Caki2 (cell line): ENCODE results near the gene PSMC4. TPM values are rescaled to one million over a fixed set of nuclear protein-coding genes. Genes with fewer than 3 reads are reported as not detected.

ENCODE experiments used
- DNase-seq: peaks from one replicate; pipeline ENCODE4 v3.0.0-alpha.2; 2015; ENCODE audit warnings: low read depth
- in situ Hi-C: cut with HindIII; loops from 2 replicates; pipeline ENCODE4 v1.10.0; 2016; ENCODE audit warnings: low sequenced_read_pairs, low pct_unique_long_range_greater_than_20kb, mixed read lengths
- total RNA-seq: library from RNA; depleted of rRNA; stranded (reverse); fragments of >200 nt; shearing (Covaris generic); gene quantifications from 2 replicates; pipeline ENCODE4 v1.2.3, GENCODE V29; 2014; ENCODE audit warnings: low replicate concordance; rRNA removed

Gene PSMC4
- total RNA-seq, 1 experiment from 2014 or later, result 244 TPM

- in situ Hi-C loops, result no loop called here
- DNase-seq, result no peak
Observed at GRCh38 chr19:40025938-40026596, 55.1 kb downstream of the PSMC4 start.

- DNase-seq, result no peak
- in situ Hi-C loops, result no loop called here
Observed at GRCh38 chr19:40026597-40026970, 55.6 kb downstream of the PSMC4 start.

Other genes starting within 250 kb of the PSMC4 start
- 7.8 TPM in 1 of 2 replicates, not detected in the other for gene CLC, start 233.1 kb upstream of the PSMC4 start, total RNA-seq
- gene LEUTX, start 192.3 kb upstream of the PSMC4 start, total RNA-seq, result not detected in 2 replicates
- gene DYRK1B, start 137.0 kb upstream of the PSMC4 start, total RNA-seq, result 6.9 and 13.1 TPM in 2 replicates
- gene FBL, start 124.8 kb upstream of the PSMC4 start, total RNA-seq, result 700 and 800 TPM in 2 replicates
- gene FCGBP, start 36.5 kb upstream of the PSMC4 start, total RNA-seq, result 0.30 and 1.8 TPM in 2 replicates
- 3.6 and 7.0 TPM in 2 replicates for gene ZNF546, start 25.9 kb downstream of the PSMC4 start, total RNA-seq
- gene ZNF780B, start 85.1 kb downstream of the PSMC4 start, total RNA-seq, result 1.9 and 3.1 TPM in 2 replicates
- 14.7 and 41.9 TPM in 2 replicates for gene ZNF780A, start 119.8 kb downstream of the PSMC4 start, total RNA-seq
- gene MAP3K10, start 220.3 kb downstream of the PSMC4 start, total RNA-seq, result 9.4 and 20.0 TPM in 2 replicates
- gene TTC9B, start 247.2 kb downstream of the PSMC4 start, total RNA-seq, result not detected in 2 replicates